ENCODE measurements around the gene IL34. TPM values are rescaled to one million over a fixed set of nuclear protein-coding genes. Genes with fewer than 3 reads are reported as not detected.
A peak's percentile ranks its signal among the peaks of the same experiment; 100 is the strongest.

IL34 gene
- total and polyA plus RNA-seq, 2 of the 8 experiments (the other 6 are each of a cell fraction or from before 2014, with no cell fraction given) = 4.6 to 5.6 TPM

GRCh38 chr16:70685938-70686375 is 39.6 kb downstream of the IL34 start, which contains the start of gene MTSS2:
MTSS2 (minus strand) TSS chr16:70686053; CDS start chr16:70685791, 262 bp downstream.
- Histone ChIP-seq H3K27ac (ENCODE audit: low read depth, low read length) (no peak within 1 kb of the TSS), H2BK15ac (ENCODE audit: low read length) (peak within 1 kb of the TSS; percentile 48; the same call in 1 of the 2 replicates), H3K4me1 (replicated peaks in 1 of 4; ENCODE audit: control insufficient read depth in 3 of 4, insufficient read depth in 4 of 4, low read length in 3 of 4) (peaks cover 0 to 25% (median 14%) of the 10 kb centered on the region in 4 experiments; a peak in 6 of 7 replicates), H3K27me3 (replicated peaks in 1 of 4; ENCODE audit: control insufficient read depth in 3 of 4, extremely low read depth in 1 of 4, insufficient read depth in 3 of 4, low read length in 3 of 4) (peaks cover 0 to 8% (median 3%) of the 10 kb centered on the region in 4 experiments; a peak in 4 of 7 replicates), H2BK20ac (ENCODE audit: low read length) (no peak within 1 kb of the TSS), H3K9me3 (ENCODE audit: insufficient read depth in 2 of 2, low read depth in 1 of 2, low read length in 1 of 2) (no peaks in the 10 kb centered on the region), H2AFZ (ENCODE audit: low read length) (no peak within 1 kb of the TSS), H3K36me3 (ENCODE audit: control insufficient read depth in 2 of 4, insufficient read depth in 4 of 4, low read length in 3 of 4) (no peaks in the 10 kb centered on the region), H3K4ac (replicated peaks; ENCODE audit: insufficient read length, low read depth, low read length) (no peak within 1 kb of the TSS), H2BK12ac (ENCODE audit: low read depth, low read length) (peak within 1 kb of the TSS; percentile 76; the same call in 1 of the 2 replicates), H3K23me2 (ENCODE audit: low read depth, low read length) (peaks cover 6% of the 10 kb centered on the region; the same call in 1 of the 2 replicates), H4K5ac (ENCODE audit: insufficient read length, low read depth, low read length) (no peak within 1 kb of the TSS), H4K8ac (ENCODE audit: extremely low read depth, insufficient read depth, low read length) (peak within 1 kb of the TSS; percentile 74), H2AK5ac (ENCODE audit: low read depth, low read length) (no peak within 1 kb of the TSS; the same call in 1 of the 2 replicates), H3K9ac (replicated peaks in 1 of 4; ENCODE audit: extremely low read depth in 1 of 4, low read depth in 3 of 4, low read length in 3 of 4) (peak within 1 kb of the TSS in 3 of 4 experiments; percentile 20 to 76 (median 39); a peak in 6 of 7 replicates), H4K20me1 (replicated peaks in 1 of 2; ENCODE audit: control insufficient read depth in 1 of 2, insufficient read depth in 2 of 2, low read length in 2 of 2) (peaks cover 8 to 9% of the 10 kb centered on the region in 2 experiments), H3K56ac (replicated peaks; ENCODE audit: insufficient read length, low read depth, low read length) (no peak within 1 kb of the TSS), H3K14ac (ENCODE audit: insufficient read length) (no peak within 1 kb of the TSS), H3K23ac (ENCODE audit: insufficient read length) (no peak within 1 kb of the TSS), H4K91ac (replicated peaks; ENCODE audit: insufficient read length, low read length) (peak within 1 kb of the TSS; percentile 92), H3K79me1 (ENCODE audit: low read depth, low read length) (peaks cover 3% of the 10 kb centered on the region; the same call in 1 of the 2 replicates), H3K4me3 (ENCODE audit: extremely low read depth in 1 of 4, insufficient read depth in 2 of 4, low read depth in 3 of 4, low read length in 4 of 4) (peak within 1 kb of the TSS; percentile 49 to 81 (median 65)), H2BK5ac (ENCODE audit: low read depth, low read length) (peak within 1 kb of the TSS; percentile 13; the same call in 1 of the 2 replicates), H3K18ac (ENCODE audit: extremely low read depth, low read length) (peak within 1 kb of the TSS; percentile 71), H3K79me2 (ENCODE audit: control insufficient read depth in 1 of 2, insufficient read depth in 2 of 2, low read length in 2 of 2) (no peaks in the 10 kb centered on the region; a peak in 1 of 4 replicates), H2BK120ac (replicated peaks; ENCODE audit: low read depth, low read length) (no peak within 1 kb of the TSS), H3K4me2 (ENCODE audit: insufficient read depth in 1 of 2, low read depth in 2 of 2, low read length in 2 of 2) (peak within 1 kb of the TSS; percentile 67 to 95)
- FAIRE-seq (no peak), DNase-seq (ENCODE audit: low read depth in 1 of 2, low spot score in 2 of 2) (peak in 1 of 2 experiments; percentile 83)
- CTCF ChIA-PET (ENCODE audit: partially characterized antibody) = interaction anchor here (0.6 to 6.8 kb wide), 4 partner anchors 17 to 1076 kb away, joined by 3 to 57 read pairs (median 32); no protein-coding TSS in a partner anchor
- POLR2A ChIA-PET (ENCODE audit: partially characterized antibody) = interaction anchor here (2.0 kb wide), 1 partner anchor 52 kb away, joined by 12 read pairs; no protein-coding TSS in a partner anchor
- WGBS, 2 experiments (ENCODE audit: extremely low coverage in 1 of 2, insufficient coverage in 1 of 2, insufficient read length in 1 of 2, insufficient replicate concordance in 2 of 2, low coverage in 1 of 2, low lambda C conversion rate in 2 of 2, missing lambda C conversion rate in 1 of 2) = no CpG with 5 or more reads among the region's 72 CpGs
- TF ChIP-seq CREB1 (IDR thresholded peaks at IDR 0.05) (peak; percentile 76), POLR2A (IDR thresholded peaks at IDR 0.05; ENCODE audit: control extremely low read depth in 1 of 2, low read depth in 2 of 2, low read length in 2 of 2) (0 out of 3 replicates have a peak, but pooled peaks of 1 of the 2 experiments have one; percentile 19), KDM5A (IDR thresholded peaks at IDR 0.05; ENCODE audit: low read length) (no peak), SP4 (IDR thresholded peaks at IDR 0.05; ENCODE audit: low read length) (no peak), SP1 (IDR thresholded peaks at IDR 0.05; ENCODE audit: low read depth, low read length) (no peak)

Data from H1 (cell line).